ELF-1 (cell line): ENCODE results near the gene MSS51.
"Not testable (repeated sequence)": the region's sequence is repeated elsewhere in the genome, so short reads cannot be mapped to it uniquely, and the experiment has no call there.

Experiments used
- DNase-seq: peaks from one replicate; pipeline ENCODE4 v3.0.0-alpha.2; 2016; ENCODE audit warnings: low read depth, low spot score

Gene MSS51

DNA sequence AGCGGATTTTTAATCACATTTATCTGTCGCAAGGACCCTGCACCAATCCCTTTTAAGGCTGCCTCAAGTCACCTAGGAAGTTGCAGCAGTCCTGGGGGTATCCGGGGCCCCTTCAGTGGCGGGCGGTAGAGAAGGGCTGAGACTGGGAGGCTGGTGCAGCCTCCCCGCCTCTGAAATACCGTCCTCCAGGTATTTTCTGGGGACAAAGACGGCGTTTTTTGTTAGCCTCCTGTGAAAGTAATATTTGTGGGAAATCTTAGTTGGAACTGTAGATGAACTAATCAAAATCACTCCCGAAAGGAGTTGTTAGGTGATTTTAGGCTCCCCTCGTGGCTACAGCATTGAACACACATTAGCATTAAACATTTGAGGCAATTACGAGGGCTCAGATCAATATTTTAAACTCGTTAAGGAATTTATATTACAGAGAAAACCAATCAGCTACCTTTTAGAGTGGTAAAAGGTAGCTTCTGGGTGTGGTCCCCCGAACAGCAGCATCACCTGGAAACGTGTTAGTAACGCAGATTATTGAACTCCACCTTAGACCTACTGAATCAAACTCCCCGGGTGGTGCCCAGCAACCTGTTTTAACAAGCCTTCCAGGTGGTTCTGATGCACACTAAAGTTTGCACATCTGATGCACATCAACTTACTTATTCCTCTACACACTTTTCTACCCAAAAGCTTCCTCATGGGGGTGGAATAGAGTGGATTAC, 19.0 kb downstream of the MSS51 start:
- no peak for DNase-seq

DNA sequence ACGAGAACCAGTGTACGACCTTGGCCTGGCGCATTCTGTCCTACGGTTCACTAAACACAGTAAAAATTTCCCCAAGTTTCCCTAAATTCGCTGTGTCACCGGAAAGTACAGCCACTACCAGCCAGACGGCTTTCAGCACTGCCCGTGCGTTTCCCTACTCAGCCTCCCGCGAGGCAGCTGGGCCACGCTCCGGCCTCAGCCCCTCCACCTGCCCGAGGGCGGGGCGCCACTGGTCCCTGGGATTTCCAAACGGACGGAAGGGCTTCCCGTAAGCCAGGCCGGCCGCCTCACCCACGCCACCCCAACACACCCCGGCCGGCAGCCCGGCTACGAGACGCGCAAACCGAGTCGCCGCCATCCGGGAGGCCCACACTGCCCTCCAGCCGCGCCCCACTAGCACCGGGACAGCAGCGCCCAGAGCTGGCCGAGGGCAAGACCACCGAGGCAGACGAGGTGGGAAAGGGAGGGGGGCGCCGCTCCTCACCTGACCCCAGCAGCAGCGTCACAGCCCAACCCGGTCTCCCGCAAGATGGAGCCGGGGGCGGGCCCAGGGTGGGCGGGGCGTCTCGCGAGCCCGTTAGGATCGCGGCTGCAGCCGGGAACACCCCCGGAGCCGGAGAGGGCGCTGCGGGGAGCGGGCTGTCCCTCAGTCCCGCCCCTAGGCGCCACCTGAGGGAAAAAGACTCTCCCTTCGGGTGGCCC, 19.7 kb downstream of the MSS51 start, which contains the start of gene ANXA7:
Gene ANXA7 (minus strand): TSS at position 531 of the 702 bp plus-strand sequence. CDS start 13,202 bp downstream, outside the sequence.
- peak; percentile 95 for DNase-seq

DNA sequence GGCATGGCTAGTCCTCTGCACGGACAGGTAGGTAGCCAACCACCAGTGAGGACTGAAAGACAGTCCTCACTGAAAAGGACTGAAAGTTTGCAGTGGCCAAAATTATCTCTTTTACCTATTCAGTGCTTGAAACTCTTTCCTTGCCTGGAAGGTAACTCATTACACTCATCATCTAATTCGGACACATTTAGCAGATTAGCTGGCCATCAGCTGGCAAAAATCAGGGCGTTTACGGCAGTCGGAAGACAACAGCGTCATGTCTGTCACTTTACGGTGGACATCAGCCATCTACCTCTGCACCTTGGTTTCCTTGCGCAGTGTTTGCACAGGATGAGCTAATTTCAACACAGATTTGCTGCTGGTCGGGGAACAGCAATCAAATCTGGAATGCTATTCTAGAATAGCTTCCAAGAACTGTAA, 20.2 kb downstream of the MSS51 start:
- DNase-seq: no peak

DNA sequence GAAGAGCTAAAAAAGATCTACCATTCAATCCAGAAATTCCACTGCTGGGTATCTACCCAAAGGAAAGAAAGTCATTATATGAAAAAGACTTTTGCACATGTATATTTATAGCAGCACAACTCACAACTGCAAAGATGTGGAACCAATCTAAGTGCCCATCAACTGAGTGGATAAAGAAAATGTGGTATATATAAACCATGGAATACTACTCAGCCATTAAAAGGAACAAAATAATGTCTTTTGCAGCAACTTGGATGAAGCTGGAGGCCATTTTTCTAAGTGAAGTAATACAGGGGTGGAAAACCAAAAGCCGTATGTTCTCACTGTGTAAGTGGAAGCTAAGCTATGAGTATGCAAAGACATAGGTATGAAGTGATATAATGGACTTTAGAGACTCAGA, 22.5 kb downstream of the MSS51 start:
- no peak for DNase-seq

DNA sequence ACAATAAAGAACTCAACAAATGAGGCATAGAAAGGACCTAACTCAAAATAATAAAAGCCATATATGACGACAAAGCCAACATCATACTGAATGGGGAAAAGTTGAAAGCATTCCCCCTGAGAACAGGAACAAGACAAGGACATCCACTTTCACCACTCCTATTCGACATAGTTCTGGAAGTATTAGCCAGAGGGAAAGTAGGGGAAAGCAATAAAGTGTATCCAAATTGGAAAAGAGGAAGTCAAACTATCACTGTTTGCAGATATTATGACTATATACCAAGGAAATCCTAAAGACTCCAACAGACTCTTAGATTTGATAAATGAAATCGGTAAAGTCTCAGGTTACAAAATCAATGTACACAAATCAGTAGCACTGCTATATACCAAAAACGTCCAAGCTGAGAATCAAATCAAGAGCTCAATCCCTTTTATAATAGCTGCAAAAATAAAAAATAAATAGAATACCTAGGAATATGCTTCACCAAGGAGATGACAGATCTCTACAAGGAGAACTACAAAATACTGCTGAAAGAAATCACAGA, 24.3 kb downstream of the MSS51 start:
- no peak for DNase-seq

- no peak for DNase-seq
These were observed 25.3 kb downstream of the MSS51 start for GRCh38 chr10:73408061-73408460.

GRCh38 chr10:73407495-73407894, 25.9 kb downstream of the MSS51 start:
- DNase-seq: no peak

- DNase-seq: no peak
These were observed 26.5 kb downstream of the MSS51 start for GRCh38 chr10:73406846-73407245.

- no peak for DNase-seq
These were observed 27.8 kb downstream of the MSS51 start for GRCh38 chr10:73405556-73405955.

- no peak for DNase-seq
These were observed 28.7 kb downstream of the MSS51 start for GRCh38 chr10:73404690-73405089.

DNA sequence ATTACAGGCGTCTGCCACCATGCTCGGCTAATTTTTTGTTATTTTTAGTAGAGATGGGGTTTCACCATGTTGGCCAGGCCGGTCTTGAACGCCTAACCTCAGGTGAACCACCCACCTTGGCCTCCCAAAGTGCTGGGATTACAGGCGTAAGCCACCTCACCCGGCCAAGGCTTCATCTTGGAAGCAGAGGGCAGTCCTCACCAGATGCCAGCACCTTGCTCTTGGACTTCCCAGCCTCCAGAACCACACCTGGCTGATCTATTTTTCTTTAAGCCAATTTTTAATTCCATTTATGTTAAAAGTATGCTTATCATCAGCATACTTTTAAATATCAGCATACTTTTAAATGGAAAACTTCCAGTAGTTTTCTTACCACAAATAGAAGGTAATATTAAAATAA, 31.7 kb downstream of the MSS51 start:
- no peak for DNase-seq

DNA sequence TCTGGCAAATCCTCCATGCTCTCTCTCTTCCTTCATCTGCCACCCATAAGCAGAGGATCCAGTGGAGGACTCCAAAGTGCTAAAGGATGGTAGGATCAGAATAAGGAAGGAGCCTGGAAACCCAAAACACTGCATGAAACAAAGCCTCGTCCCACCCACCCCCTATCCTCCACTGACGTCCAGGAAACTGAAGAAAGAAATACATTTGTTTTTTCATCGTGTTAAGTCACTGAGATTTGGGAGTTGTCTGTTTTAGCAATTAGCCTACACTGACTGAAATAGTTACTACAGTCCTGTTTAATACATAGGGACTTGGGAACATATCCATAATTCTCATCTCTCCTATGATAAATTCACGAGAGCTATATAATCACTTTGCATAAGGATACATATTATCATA, 34.3 kb downstream of the MSS51 start:
- DNase-seq: no peak

GRCh38 chr10:73398024-73398423, 35.3 kb downstream of the MSS51 start:
- peak; percentile 22 for DNase-seq

DNA sequence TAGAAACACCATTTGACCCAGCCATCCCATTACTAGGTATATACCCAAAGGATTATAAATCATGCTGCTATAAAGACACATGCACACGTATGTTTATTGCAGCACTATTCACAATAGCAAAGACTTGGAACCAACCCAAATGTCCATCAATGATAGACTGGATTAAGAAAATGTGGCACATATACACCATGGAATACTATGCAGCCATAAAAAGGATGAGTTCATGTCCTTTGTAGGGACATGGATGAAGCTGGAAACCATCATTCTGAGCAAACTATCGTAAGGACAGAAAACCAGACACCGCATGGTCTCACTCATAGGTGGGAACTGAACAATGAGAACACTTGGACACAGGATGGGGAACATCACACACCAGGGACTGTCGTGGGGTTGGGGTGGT, 39.0 kb downstream of the MSS51 start:
- DNase-seq: not testable (repeated sequence)

DNA sequence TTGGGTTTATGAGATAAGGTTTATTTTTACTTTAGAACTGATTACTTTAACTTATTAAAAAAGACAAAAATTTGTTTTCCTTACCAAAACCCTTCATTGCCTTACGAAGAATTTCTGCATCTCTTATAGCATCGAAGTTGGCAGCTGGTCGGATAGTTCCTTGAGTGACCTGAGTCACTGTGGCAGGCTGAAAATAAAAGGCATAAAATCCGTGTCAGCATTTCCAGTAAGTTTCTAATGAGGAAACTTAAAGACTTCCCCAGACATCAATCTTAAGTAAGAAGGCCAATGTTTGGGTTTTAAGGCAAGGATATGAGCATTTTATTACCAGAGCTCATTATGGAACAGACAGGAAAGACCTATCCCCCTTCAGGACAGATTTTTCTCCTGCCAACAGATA, 45.1 kb downstream of the MSS51 start:
- no peak for DNase-seq

- no peak for DNase-seq
These were observed 46.8 kb downstream of the MSS51 start for GRCh38 chr10:73386583-73386982.

GRCh38 chr10:73379064-73379748, 54.2 kb downstream of the MSS51 start:
- DNase-seq: no peak

DNA sequence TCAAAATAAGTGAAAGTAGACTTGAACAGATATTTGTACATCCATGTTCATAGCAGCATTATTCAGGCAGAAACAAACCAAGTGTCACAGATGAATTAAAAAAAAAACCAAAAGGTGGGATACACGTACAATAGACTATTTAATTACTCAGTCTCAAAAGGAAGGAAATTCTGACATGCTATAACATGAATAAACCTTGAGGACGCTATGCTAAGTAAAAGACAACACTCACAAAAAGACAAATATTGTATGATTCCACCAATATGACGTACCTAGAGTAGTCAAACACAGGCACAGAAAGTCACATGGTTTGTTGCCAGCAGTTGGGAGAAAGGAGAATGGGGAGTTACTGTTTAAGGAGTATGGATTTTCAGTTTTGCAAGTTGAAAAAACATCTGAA, 56.7 kb downstream of the MSS51 start:
- no peak for DNase-seq
